IPS-NIHi7 (cell line): ENCODE data around the gene CDH4.

Source experiments
- DNase-seq: peaks from one replicate; pipeline ENCODE4 v3.0.0; 2012; ENCODE audit warnings: mixed read lengths; ENCODE audit errors: extremely low spot score

The CDH4 gene

DNA sequence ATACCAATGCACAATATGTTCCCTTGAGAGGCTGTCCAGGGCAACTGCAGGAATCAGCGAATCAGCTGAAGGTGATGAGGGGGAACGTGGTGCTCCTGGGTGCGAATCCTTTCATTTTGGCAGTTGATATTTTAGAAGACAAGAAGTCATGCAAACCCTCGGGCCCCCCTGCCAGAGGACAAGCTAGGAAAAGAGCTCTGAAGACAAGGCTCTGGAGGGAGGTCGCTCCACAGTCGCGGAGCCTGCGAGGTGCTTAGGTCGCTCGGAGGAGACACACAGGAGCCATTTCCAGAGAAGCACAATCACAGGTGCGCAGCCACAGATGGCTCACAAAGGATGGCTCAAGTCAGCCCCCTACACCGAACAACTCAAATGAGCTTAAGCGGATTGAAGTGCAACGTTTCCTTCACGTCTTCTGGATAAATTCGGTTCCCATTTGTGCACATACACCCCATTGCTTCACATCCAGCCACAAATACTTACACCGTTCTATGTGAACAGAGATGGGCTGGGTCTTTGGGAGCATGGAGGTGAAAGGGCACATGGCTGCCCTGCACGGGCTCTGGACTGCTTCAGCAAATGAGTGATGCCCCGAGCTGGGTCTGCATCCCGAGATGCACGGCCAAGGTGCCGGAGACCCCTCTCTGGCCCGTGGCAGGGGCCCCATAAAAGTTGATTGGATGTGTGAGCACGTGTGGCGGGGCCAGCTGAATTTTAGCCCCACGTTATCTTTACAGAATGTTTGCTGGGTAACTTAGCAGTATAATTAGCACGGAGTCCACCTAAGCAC lies 527.3 kb downstream of the CDH4 start:
- no peak for DNase-seq

DNA sequence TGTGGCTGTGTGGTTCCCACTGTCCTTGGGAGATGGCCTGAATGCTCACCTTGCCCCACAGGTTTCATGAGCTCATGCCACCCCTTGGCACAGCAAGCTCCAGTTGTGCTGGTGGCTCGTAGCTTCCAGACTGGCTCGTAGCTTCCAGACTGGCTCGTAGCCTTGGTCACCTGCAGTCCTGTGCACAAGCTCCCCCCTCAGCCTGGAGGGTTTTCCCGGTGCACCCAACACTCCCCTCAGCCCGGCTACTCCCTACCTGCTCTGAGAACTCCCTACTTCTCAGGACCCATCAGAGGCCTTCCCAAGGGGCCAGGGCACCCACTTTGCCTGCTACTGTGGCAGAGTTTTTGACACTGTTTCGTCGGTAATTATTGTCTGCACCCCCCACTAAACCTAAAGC lies 528.0 kb downstream of the CDH4 start:
- DNase-seq, result no peak

DNA sequence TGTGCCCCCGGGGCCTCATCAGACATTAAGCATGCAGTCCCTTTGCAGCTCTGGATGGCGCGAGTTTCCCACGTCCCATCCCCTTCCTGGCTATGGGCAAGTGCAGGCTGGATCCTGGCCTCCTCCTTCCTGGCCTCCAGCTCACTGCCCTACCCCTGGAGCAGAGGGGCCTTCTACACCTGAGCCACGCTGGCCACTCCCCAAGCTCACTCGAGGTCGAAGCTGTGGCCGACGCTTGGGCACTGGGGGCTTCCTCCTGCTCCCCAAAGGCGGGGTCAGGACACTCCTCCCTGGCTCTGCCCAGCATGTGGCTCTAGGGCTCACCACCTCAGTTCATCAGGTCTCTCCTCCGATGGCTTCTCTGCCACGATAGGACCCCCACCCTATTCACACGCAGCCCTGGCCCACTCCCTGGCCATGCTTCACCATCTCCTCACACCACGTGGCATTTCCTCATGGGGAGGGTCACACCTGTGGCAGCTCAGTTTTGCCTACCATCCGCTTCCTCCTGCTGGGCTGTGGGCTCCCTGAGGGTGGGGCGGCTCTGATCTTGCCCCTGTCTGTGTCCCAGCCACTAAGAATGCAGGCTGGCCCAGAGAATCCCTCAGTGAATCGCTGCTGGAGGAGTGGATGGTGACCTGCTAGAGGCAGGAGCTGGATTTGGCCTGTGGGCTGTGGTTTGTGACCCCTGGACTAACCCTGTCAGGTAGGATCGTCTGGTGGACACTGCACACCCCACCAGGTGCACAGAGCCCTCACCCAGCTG lies 532.9 kb downstream of the CDH4 start:
- DNase-seq, result no peak

- DNase-seq, result no peak
Measured at GRCh38 chr20:61785567-61785816, 533.4 kb downstream of the CDH4 start.

GRCh38 chr20:61786230-61786629 lies 534.2 kb downstream of the CDH4 start:
- no peak for DNase-seq

DNA sequence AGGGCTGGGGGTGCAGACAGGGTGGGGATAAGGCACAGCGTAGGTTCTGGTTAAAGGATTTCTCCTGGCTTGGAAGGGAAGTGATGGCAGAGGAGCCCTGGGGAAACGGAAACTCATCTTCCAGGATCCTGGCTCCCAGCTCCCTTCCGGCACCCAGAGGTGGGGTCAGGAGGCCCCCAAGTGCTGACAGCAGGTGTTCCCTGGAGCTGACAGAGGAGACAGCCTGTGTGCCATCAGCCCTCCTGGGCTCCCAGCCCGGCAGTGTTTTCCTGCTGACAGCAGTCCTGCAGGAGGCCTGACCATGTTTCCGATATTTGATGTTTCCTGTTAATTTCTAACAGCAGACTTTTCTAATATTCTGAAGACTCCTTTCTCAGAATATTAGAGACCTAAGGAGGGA lies 536.3 kb downstream of the CDH4 start:
- no peak for DNase-seq

DNA sequence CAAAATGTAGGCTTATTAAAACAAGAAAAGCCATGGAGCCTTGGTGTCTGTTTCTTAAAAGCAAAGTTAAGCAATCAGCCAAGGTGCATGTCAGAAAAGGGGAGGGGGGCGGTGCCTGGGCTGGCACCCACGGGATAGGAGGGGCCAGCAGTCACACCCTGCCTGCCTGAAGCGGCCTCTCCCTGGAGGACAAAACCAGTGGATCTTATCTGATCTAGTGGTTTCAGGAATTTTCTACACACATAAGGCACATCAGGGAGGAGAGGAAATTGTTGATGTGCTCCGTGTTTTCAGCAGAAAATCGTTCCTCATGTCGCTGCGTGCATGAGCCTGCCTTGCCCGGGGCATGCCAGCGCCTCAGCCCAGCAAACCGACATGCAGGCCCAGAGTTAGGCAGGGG lies 537.3 kb downstream of the CDH4 start:
- DNase-seq, result no peak

DNA sequence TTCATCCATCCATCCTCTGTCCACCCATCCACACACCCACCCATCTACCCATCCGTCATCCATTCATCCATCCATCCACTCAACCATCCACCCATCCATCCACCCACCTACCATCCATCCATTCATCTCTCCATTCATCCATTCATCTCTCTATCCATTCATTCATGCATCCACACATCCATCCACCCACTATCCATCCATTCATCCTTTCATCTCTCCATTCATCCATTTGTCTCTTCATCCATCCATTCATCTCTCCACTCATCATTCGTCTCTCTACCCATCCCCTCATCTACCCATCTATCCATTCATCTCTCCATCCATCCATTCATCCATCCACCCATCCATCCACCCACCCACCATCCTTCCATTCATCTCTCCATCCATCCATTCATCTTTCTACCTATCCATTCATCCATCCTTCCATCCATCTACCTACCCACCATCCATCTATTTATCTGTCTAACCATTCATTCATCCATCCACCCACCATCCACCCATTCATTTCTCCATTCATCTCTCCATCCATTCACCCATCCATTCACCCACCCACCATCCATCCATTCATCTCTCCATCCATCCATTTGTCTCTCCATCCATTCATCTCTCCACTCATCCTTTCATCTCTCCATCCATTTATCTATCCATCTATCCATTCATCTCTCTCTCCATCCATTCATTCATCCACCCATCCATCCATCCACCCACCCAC lies 538.2 kb downstream of the CDH4 start:
- no peak for DNase-seq

DNA sequence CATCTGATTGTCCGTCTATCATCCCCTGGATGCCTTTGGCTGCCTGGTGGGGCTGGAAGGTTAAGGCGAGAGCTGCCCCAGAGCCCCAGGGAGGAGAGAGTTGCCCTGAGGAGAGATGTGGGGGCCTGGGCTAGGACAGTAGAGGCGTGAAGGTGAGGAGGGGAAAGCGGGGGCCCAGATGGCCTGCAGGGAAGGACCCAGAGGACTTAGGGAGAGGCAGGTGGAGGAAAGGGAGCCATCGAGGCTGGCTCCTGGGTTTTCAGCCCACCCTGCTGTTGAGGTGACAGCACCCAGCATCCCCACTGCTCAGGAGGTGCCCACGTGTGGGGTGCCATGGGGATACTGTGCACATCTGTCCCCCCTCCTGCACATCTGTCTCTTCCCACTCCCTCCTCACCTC lies 539.9 kb downstream of the CDH4 start:
- no peak for DNase-seq

DNA sequence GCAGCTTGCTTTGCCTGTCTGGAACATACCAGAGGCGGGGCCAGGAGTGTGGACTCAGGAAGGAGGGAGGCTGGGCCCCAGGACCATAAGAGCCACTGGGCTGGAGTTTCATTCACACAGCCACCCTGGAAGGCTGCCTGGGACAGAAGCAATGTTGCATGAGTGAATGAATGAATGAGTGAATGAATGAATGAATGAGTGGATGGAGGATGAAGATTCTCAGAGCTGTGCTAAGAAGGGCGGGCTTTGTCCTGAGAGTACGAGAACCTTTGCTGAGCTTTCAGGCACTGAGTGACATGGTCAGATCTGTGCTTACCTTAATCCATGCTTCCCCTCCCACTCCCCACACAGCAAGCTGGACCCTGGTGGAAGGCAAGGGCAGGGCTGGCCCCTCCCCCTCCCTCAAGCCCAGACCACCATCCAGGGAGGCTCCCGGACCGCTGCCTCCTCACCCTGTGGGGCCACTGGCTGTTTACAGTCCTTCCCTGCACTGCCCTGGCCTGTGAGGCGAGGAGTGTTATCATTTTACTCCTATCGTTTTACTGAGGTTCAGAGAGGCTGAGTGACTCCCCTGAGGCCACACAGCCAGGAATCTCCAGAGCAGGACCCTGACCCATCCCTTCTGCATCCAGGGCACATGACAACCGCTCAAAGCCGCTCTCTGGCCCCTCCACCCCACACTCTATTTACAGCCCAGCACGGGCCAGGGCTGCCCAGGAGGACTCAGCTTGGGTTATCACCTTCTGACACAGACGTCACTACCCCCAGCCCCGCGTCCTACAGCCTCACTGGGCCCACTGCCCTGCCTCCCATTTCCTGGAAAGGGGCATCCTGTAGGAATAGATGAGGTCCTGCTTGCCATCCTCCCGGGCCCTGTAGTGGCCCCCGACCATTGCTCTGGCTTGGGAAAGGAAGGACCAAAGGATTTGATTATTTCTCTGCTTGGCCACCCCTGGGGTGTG lies 543.9 kb downstream of the CDH4 start:
- DNase-seq, result no peak

- DNase-seq, result no peak
Measured at GRCh38 chr20:61796738-61797137, 544.7 kb downstream of the CDH4 start.

DNA sequence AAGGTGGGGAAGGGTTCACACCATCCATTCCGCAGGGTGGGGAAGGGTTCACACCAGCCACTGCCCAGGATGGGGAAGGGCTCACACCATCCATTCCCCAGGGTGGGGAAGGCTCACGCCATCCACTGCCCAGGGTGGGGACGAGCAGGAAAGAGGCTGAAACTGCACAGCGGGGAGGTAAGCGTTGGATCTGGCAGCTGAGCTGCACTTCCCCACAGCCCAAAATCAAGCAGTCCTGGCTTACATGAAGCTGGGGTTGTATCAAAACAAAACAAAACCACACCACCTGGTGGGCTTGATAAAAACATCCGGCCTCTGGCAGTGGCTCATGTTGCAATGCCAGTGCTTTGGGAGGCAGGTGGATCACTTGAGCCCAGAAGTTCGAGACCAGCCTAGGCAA lies 545.1 kb downstream of the CDH4 start:
- DNase-seq, result peak; percentile 43

DNA sequence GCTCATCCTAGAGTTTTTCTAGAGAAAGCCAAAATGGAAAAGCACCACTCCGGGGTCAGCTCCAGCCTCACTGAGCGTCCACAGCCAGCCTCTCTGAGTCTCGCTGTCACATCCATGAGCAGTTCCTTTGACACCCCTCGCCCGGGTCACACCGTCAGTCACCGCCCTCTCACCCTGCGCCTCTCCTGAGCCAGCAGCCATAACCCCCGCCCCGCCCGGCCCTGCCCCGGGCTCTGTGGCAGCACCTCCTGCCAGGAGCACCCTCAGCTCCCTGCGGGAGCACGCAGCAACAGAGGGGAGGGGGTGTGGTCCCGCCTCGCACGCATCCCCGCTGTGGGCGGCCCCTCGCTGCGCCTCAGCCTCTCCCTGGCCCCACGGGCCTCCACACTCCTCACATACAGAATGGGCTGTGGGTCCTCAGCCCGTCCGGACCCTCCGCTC lies 545.9 kb downstream of the CDH4 start:
- no peak for DNase-seq

GRCh38 chr20:61798632-61799031 lies 546.6 kb downstream of the CDH4 start:
- no peak for DNase-seq

GRCh38 chr20:61799394-61799923 lies 547.4 kb downstream of the CDH4 start:
- no peak for DNase-seq

DNA sequence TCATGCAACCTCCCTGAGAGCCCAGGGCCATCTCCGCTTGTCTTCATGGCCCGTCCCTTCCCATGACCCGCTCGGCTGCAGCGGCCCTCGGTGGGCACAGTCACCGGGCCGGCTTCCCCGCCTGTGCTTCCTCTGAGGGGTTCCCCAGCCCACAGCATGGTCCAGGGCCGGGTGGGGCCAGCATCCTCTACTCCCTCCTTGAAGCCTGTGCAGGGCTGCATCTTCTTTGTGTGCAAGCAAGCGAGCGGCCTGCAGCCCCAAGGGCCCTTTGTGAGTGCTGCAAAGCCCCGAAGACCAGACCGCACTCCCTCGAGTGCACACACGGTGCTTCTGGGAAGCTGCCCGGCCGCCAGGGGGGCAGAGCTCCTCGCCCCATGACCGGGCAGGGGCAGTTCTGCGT lies 547.9 kb downstream of the CDH4 start:
- no peak for DNase-seq

DNA sequence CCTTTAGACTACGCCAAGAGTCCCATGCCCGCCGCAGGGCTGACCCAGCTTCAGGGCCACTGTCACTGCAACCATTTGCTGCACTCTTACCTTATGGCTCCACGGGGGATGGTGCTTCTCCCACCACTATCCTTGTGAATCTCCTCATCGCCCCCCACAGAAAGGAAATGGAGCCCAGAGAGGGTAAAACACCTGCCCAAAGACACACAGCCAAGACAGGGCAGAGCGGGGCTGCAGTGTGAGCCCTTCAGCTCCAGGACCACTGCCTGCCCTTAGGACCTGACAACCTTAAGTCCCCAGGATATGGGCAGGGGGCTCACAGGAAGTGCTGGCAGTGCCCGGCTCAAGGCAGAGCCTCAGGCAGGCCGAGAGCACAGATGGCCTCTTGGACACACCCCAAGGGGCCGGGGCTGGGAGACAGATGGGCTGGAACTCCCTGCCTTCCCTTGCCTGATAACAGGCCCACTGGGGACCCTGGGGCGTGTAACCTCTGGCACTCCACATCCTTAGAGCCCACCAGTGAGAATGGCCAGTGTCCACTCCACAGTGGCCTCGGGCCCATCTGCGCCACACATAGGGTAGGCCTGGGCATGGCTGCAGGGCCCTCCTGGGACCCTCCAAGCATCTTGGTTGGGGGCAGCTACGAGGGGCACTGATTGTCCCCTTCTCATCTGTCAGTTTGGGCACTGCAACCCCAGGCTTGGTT lies 548.5 kb downstream of the CDH4 start:
- no peak for DNase-seq

GRCh38 chr20:61801065-61801360 lies 549.0 kb downstream of the CDH4 start:
- DNase-seq, result no peak

GRCh38 chr20:61801428-61801827 lies 549.4 kb downstream of the CDH4 start:
- no peak for DNase-seq

DNA sequence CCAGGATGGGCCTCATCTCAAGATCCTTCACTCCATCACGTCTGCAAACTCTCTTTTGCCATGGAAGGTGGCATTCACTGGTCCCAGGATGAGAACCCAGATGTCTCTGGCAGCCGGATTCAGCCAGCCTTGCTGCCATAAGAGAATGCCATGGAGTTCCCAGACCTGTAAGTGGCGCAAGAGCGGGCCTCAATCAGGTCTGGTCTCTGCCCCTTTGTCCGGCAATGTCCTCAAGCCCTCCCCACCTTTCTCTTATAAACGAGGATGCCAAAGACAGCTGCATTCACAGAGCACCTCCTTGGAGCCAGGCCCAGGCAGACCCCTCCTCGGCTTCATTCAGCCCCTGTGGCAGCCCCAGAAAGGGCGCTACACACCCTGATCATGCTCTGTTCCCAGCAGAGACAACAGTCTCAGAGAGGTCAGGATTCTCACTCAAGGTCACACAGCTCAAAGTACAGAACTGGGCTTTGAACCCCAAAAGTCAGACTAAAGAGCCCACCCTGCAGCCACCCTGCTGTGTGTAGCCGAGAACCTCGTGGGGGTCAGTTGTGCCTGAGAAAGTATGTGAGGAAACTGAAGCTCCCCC lies 549.9 kb downstream of the CDH4 start:
- no peak for DNase-seq
